ENCODE results near the gene RASIP1. TPM values are rescaled to one million over a fixed set of nuclear protein-coding genes. Genes with fewer than 3 reads are reported as not detected.

RASIP1 gene
- total RNA-seq, 2 donors from 2014 or later: 3.4 to 5.2 TPM

DNA sequence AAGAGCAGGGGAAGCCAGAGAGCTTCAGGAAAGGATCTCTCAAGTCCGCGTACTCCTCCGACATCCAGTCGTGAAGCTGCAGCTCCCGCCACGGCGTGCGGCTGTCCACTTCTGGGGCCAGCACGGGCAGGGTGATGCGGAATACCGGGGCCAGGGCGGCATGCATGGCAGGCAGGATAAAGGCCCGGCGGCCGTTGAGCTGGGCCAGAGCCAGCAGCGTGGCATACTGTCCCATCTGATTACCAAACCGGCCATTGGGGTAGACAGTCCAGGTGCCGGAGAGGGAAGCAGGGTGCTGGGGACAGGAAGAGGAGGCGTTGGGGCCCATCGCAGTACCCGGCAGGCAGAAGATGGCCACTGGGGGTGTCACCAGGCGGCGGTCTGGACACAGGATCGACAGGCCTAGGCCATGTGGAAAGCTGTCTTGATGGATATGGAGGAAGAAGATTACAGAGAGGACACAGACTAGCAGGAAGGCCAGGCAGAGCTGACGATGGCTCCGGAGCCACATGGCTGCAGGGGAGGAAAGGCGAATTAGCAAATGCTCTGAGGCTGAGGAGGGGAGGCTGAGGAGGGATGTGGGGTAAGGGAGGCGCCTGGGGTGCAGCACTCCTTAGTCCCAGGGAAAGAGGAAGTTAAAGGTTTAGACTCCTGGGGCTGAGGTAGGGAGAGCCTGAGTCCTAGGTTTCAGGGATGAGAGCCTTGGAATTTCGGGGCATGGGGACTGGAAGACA, 10.5 kb upstream of the RASIP1 start:
- DNase-seq: peak; percentile 45
- Histone ChIP-seq H3K9me3 (ENCODE audit: control insufficient read depth, low read length) (no peaks in the 10 kb centered on the region), H3K4me1 (ENCODE audit: control insufficient read depth, insufficient read depth, low read length) (no peaks in the 10 kb centered on the region), H3K4me3 (ENCODE audit: low read length) (no peak overlapping the region), H3K27me3 (ENCODE audit: control insufficient read depth, insufficient read depth, low read length, poor library complexity, severe bottlenecking) (peaks cover 14% of the 10 kb centered on the region), H3K27ac (ENCODE audit: low read depth, low read length) (no peak overlapping the region), H3K36me3 (ENCODE audit: control insufficient read depth, insufficient read depth, low read length) (peaks cover 10% of the 10 kb centered on the region), H3K9ac (ENCODE audit: extremely low read depth, low read length, poor library complexity, severe bottlenecking) (no peak overlapping the region)
- Mint-ChIP-seq H3K4me1 (peaks cover 20% of the 10 kb centered on the region), H3K27me3 (ENCODE audit: insufficient read depth) (peaks cover 31% of the 10 kb centered on the region), H3K4me3 (peak overlapping the region; percentile 81), H3K27ac (no peak overlapping the region), H3K9me3 (no peaks in the 10 kb centered on the region), H3K36me3 (ENCODE audit: low read depth) (peaks cover 9% of the 10 kb centered on the region)
- 95 to 96% methylated on average over 26 to 29 of the region's 29 CpGs for WGBS, 2 experiments (ENCODE audit: insufficient coverage in 1 of 2, insufficient read length in 1 of 2)
- TF ChIP-seq, protein P1, sequence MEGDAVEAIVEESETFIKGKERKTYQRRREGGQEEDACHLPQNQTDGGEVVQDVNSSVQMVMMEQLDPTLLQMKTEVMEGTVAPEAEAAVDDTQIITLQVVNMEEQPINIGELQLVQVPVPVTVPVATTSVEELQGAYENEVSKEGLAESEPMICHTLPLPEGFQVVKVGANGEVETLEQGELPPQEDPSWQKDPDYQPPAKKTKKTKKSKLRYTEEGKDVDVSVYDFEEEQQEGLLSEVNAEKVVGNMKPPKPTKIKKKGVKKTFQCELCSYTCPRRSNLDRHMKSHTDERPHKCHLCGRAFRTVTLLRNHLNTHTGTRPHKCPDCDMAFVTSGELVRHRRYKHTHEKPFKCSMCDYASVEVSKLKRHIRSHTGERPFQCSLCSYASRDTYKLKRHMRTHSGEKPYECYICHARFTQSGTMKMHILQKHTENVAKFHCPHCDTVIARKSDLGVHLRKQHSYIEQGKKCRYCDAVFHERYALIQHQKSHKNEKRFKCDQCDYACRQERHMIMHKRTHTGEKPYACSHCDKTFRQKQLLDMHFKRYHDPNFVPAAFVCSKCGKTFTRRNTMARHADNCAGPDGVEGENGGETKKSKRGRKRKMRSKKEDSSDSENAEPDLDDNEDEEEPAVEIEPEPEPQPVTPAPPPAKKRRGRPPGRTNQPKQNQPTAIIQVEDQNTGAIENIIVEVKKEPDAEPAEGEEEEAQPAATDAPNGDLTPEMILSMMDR (conservative IDR thresholded peaks at IDR 0.05): no peak

DNA sequence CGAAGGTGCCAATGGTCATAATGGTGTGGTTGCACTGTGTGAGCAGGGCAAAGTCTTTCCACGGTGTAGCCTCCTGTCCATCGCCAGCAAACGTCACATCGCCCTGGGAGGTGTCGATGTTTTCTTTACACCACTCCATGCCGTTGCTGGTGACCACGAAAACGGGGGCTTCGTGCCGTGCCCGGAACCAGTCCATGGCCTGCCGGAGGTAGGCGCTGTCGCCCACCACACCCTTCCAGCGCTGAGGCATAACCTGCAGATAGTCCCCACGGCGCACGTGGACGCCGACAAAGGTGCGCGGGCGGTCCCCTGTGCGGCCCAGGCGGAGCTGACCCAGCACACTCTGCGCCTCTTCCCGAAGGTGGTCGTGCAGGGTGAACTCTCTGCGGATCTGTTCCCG, 9.9 kb upstream of the RASIP1 start:
- TF ChIP-seq, protein P1 (conservative IDR thresholded peaks at IDR 0.05): no peak
- Histone ChIP-seq H3K9me3 (ENCODE audit: control insufficient read depth, low read length) (no peaks in the 10 kb centered on the region), H3K27me3 (ENCODE audit: control insufficient read depth, insufficient read depth, low read length, poor library complexity, severe bottlenecking) (peaks cover 14% of the 10 kb centered on the region), H3K4me3 (ENCODE audit: low read length) (no peak overlapping the region), H3K4me1 (ENCODE audit: control insufficient read depth, insufficient read depth, low read length) (no peaks in the 10 kb centered on the region), H3K36me3 (ENCODE audit: control insufficient read depth, insufficient read depth, low read length) (peaks cover 10% of the 10 kb centered on the region), H3K27ac (ENCODE audit: low read depth, low read length) (no peak overlapping the region), H3K9ac (ENCODE audit: extremely low read depth, low read length, poor library complexity, severe bottlenecking) (no peak overlapping the region)
- Mint-ChIP-seq H3K27ac (no peak overlapping the region), H3K4me3 (no peak overlapping the region), H3K27me3 (ENCODE audit: insufficient read depth) (peaks cover 30% of the 10 kb centered on the region), H3K9me3 (no peaks in the 10 kb centered on the region), H3K4me1 (peaks cover 20% of the 10 kb centered on the region), H3K36me3 (ENCODE audit: low read depth) (peaks cover 9% of the 10 kb centered on the region)
- no peak for DNase-seq
- WGBS, 2 experiments (ENCODE audit: insufficient coverage in 1 of 2, insufficient read length in 1 of 2): 95 to 98% methylated on average over 31 of the region's 31 CpGs

GRCh38 chr19:48749571-48750198, 9.3 kb upstream of the RASIP1 start:
- Mint-ChIP-seq H3K27ac (no peak overlapping the region), H3K9me3 (no peaks in the 10 kb centered on the region), H3K36me3 (ENCODE audit: low read depth) (peaks cover 9% of the 10 kb centered on the region), H3K27me3 (ENCODE audit: insufficient read depth) (peaks cover 26% of the 10 kb centered on the region), H3K4me3 (no peak overlapping the region), H3K4me1 (peaks cover 20% of the 10 kb centered on the region)
- Histone ChIP-seq H3K4me1 (ENCODE audit: control insufficient read depth, insufficient read depth, low read length) (no peaks in the 10 kb centered on the region), H3K36me3 (ENCODE audit: control insufficient read depth, insufficient read depth, low read length) (peaks cover 10% of the 10 kb centered on the region), H3K9me3 (ENCODE audit: control insufficient read depth, low read length) (no peaks in the 10 kb centered on the region), H3K9ac (ENCODE audit: extremely low read depth, low read length, poor library complexity, severe bottlenecking) (no peak overlapping the region), H3K27ac (ENCODE audit: low read depth, low read length) (no peak overlapping the region), H3K27me3 (ENCODE audit: control insufficient read depth, insufficient read depth, low read length, poor library complexity, severe bottlenecking) (peaks cover 14% of the 10 kb centered on the region), H3K4me3 (ENCODE audit: low read length) (no peak overlapping the region)
- DNase-seq: no peak
- TF ChIP-seq, protein P1 (conservative IDR thresholded peaks at IDR 0.05): no peak
- WGBS, 2 experiments (ENCODE audit: insufficient coverage in 1 of 2, insufficient read length in 1 of 2): 88 to 89% methylated on average over 3 to 4 of the region's 4 CpGs
